Stimulated activated naive CD4-positive, alpha-beta T cell treated with Interleukin-2 at 50 U/mL for 16 hours (primary cell): Measurements from ENCODE around the gene CLDN9.
A peak's percentile ranks its signal among the peaks of the same experiment; 100 is the strongest.

ENCODE experiments used
- DNase-seq: peaks from one replicate; lab custom pipeline; 2025; lab: John Stamatoyannopoulos, UW

Gene CLDN9

GRCh38 chr16:3056336-3057180 lies 43.8 kb downstream of the CLDN9 start:
- DNase-seq, result no peak

GRCh38 chr16:3057181-3058138 lies 44.7 kb downstream of the CLDN9 start:
- no peak for DNase-seq

GRCh38 chr16:3058139-3059030 lies 45.7 kb downstream of the CLDN9 start:
- DNase-seq, result peak; percentile 49

GRCh38 chr16:3059041-3059722 lies 46.5 kb downstream of the CLDN9 start:
- DNase-seq, result peak; percentile 76

- DNase-seq, result no peak
Observed at GRCh38 chr16:3059723-3060242, 47.1 kb downstream of the CLDN9 start.

GRCh38 chr16:3060339-3061127 lies 47.8 kb downstream of the CLDN9 start:
- DNase-seq, result no peak

GRCh38 chr16:3062553-3062952 lies 49.8 kb downstream of the CLDN9 start:
- no peak for DNase-seq

- no peak for DNase-seq
Observed at GRCh38 chr16:3063625-3064386, 51.1 kb downstream of the CLDN9 start.
